DMS 273 treated with DMSO at 0.1 percent for 48 hours (cell line): ENCODE results near the gene CNOT11.
A peak's percentile ranks its signal among the peaks of the same experiment; 100 is the strongest.
"Not testable (repeated sequence)": the region's sequence is repeated elsewhere in the genome, so short reads cannot be mapped to it uniquely, and the experiment has no call there.

Source experiments
- DNase-seq: peaks from one replicate; lab custom pipeline; 2025; lab: John Stamatoyannopoulos, UW

CNOT11 gene

DNA sequence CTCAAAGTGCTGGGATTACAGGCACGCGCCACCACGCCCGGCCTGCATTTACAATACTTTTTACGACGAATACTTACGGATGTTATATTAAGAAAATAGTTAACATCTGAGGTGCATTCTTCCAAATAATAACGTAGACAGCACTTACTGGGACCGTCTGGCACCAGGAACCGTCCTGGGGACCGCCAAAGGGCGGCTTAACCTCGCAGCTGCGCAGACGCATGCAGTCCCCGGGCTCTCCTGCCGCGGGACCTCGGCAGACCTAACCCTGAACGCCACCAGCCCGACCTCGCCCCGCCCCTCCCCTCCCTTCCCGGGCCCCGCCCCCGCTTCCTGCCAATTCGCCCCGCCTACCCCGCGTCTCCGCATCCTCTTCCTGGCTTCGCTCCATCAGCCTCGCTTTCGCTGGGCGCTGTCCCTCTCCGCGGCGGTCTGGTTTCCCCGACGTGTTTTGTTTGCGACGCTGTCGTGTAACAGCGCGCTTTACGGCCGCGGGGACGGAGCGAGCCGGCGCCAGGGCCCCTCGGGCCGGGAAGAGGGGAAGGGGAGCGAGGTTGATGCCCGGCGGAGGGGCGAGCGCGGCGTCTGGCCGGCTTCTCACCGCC, at the start of gene CNOT11:
Gene CNOT11 (plus strand): TSS at position 479 of the 605 bp plus-strand sequence. CDS start 79 bp downstream, at position 558.
- peak; percentile 92 for DNase-seq

GRCh38 chr2:101204400-101205115, 48.1 kb upstream of the CNOT11 start:
- no peak for DNase-seq

DNA sequence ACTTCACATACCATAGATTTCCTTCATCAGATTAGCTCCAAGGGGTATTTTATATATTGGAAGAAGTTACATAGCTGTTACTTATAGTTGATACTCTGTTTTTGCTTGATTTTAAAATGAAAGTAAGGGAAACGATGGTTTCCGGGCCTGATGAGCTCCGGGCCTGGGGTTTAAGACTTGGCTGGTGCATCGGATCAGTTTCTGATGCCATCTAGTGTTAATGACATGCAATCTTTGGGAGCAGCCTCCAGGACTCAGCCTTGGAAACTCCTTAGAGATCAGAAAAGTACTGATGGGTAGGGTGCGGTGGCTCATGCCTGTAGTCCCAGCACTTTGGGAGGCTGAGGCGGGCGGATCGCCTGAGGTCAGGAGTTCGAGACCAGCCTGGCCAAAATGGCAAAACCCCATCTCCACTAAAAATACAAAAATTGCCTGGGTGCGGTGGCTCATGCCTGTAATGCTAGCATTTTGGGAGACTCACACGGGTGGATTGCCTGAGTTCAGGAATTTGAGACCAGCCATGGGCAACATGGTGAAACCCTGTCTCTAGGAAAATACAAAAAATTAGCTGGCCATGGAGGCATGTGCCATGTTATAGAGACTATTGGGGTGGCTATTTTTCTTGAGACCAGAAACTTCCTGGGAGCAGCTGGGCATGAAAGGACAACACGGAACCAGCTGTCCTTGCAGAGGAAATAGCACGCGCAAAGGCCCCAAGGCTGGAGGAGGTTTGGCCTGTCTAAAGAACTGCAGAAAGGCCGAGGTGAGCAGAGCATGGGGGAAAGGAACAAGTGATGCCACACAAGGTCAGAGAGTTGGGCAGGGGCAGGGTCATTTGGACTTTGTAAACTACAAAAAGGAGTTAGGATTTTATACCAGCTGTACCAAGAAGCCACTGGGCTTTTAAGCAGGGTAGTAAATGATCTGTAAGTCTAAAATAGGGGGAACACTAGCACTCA, 46.9 kb upstream of the CNOT11 start:
- DNase-seq = peak; percentile 47

DNA sequence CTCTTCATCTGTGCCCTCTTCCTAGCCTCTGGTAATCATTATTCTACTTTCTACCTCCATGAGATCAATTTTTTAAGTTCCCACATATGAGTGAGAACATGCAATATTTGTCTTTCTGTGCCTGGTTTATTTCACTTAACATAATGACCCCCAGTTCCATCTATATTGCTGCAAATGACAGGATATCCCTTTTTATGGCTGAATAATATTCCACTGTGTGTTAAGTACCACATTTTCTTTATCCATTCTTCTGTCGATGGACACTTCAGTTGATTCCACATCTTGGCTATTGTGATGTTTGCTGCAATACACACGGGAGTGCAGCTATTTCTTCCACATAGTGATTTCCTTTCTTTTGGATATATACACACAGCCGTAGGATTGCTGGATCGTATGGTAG, 43.9 kb upstream of the CNOT11 start:
- no peak for DNase-seq

- no peak for DNase-seq
These were observed 33.4 kb upstream of the CNOT11 start for GRCh38 chr2:101219246-101219645.

DNA sequence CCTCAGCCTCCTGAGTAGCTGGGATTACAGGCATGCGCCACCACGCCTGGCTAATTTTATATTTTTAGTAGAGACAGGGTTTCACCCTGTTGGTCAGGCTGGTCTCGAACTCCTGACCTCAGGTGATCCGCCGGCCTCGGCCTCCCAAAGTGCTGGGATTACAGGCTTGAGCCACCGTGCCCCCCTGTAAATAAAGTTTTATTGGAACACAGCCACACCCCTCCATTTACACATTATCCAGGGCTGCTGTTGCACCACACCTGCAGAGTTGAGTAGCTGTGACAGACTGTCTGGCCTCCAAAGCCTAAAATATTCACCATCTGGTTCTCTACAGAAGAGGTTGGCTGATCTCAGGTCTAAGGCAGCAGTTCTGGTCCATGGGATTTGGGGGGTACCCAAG, 32.6 kb upstream of the CNOT11 start:
- not testable (repeated sequence) for DNase-seq

GRCh38 chr2:101223814-101224231, 28.9 kb upstream of the CNOT11 start:
- no peak for DNase-seq

DNA sequence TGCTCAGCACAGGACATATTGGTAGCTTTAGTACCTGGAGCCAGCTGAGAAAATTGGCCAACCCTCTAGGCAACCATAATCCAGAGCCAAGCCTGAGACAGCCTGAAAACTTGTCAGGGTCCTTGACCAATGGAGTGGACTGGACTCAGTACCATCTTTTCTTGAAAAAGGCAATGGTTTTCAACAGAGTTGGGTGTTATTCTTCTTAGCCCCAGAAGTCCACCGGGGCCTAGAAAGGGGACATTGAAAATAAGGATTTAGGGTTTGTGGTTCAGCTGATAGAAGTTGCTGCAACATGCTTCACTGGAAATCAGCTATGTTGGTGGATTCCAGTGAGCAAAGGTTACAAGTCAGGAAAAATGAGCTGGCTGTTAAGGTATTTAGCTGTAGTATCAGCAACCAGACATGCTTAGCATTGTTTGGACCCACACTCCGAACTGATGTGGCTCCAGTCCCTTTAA, 22.1 kb upstream of the CNOT11 start:
- no peak for DNase-seq

DNA sequence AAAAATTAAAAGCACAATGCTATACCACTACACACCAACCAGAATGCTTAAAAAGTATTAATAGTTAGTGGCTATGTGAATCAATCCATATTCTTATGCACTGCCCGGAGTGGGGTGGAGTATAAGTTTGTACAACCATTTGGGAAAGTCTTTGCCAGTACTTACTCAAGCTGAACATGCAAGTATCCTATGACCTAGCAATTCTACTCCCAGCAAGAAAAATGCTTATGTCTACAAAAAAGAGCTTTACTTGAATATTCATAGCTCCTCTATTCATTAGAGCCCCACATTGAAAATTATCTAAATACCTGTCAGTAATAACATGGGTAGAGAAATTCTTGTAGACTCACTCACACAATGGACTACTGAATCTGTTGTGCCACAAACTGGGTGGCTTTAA, 21.4 kb upstream of the CNOT11 start:
- DNase-seq = no peak

- no peak for DNase-seq
These were observed 20.6 kb upstream of the CNOT11 start for GRCh38 chr2:101231937-101232730.

GRCh38 chr2:101232770-101233169, 19.9 kb upstream of the CNOT11 start:
- DNase-seq = no peak

DNA sequence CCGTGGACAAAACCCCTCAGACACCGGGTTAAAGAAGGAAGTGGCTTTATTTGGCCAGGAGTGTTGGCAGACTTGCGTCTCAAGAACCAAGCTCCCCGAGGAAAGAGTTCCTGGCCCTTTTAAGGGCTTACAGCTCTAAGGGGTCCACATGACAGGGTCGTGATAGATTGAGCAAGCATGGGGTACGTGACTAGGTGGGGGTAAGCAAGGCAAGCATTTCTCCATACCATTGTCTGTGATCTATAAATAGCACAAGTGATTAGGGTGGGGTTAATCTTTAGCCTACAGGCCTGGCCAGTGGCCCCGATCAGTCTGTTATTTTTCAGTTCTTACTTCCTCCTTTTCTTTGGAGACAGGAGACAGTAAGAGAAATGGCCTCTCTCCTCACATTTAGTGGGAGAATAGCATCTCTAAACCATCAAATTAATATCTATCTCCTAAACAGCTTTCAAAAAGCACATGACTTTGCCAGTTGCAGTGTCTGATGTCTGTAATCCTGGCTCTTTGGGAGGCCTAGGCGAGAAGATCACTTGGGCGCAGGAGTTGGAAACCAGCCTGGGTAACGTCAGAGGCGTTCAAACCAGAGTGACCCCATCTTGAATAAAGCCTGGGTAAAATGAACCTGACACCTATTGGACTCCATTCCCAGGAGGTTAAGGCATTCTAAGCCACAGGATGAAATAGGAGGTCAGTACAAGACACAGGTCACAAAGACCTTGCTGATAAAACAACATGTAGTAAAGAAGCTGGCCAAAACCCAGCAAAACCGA, 18.3 kb upstream of the CNOT11 start:
- no peak for DNase-seq

DNA sequence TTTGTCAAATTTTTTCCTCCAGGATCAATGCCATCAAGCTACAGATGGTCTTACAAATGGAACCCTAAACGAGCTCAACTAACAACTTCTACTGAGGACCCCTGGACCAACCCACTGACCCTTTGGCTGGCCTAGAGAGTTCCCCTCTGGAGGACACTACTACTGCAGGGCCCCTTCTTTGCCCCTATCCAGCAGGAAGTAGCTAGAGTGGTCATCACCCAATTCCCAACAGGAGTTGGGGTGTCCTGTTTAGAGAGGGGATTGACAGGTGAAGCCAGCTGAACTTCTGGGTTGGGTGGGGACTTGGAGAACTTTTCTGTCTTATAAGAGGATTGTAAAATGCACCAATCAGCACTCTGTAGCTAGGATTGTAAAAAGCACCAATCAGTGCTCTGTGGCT, 16.7 kb upstream of the CNOT11 start:
- not testable (repeated sequence) for DNase-seq

- DNase-seq = not testable (repeated sequence)
These were observed 14.7 kb upstream of the CNOT11 start for GRCh38 chr2:101237944-101238343.

GRCh38 chr2:101238930-101239759, 13.5 kb upstream of the CNOT11 start:
- DNase-seq = no peak

DNA sequence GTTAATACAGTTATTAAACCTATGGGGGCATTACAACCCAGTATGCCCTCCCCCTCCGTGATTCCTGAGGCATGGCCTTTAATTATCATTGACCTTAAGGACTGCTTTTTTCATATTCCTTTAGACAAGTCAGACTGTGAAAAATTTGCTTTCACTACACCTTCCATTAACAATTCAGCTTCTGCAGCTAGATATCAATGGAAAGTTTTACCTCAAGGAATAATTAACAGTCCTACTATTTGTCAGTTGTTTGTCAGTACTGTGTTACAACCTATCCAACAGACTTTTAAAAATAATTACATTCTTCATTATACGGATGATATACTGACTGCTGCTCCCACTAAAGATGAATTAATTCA, 12.9 kb upstream of the CNOT11 start:
- DNase-seq = not testable (repeated sequence)

- DNase-seq = not testable (repeated sequence)
These were observed 12.0 kb upstream of the CNOT11 start for GRCh38 chr2:101240694-101241093.

DNA sequence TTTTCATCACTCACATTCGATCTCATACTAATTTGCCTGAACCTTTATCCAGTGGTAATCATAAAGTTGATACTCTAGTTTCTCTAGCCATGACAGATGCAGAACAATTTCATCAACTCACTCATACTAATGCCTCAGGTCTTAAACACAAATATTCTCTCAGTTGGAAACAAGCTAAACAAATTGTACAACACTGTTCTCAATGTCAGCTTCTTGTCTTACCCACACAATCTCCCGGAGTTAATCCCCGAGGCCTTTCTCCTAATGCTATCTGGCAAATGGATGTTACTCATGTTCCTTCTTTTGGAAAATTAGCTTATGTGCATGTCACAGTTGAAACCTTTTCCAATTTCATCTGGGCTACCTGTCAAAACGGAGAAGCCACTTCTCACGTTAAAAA, 11.5 kb upstream of the CNOT11 start:
- DNase-seq = no peak

DNA sequence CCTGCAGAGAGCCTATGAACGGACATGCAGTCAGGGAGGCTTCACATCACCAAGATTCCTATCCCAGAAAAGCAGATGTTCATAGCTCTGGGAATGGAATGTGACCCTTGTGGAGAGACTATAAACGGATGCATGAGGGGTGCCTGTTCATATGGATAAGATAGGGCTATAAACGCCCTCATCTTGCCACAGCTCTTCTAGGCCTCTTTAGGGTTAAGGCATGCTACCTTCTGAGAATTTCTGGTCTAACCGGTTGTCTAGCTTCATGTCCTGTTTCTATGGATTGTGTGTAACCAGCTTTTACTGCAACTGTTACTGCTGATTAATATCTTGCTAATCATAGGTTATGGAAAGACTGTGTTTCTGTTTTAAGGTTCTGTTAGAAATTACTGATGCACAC, 8.3 kb upstream of the CNOT11 start:
- DNase-seq = not testable (repeated sequence)

- DNase-seq = not testable (repeated sequence)
These were observed 7.8 kb upstream of the CNOT11 start for GRCh38 chr2:101244899-101245298.
